Liver (tissue), 9 donors: ENCODE results near the gene CHPF2. TPM values are rescaled to one million over a fixed set of nuclear protein-coding genes. Genes with fewer than 3 reads are reported as not detected.

Experiments
- DNase-seq: peaks from one replicate; pipeline ENCODE4 v3.0.0-alpha.2; 2017; ENCODE audit warnings: low spot score
- H3K27ac ChIP-seq, 2 donors: one replicate each; pipeline ENCODE4 v1.7.0; 2013; ENCODE audit warnings: inconsistent platforms in 2 of 2, low read length in 2 of 2, control low read depth in 1 of 2, low read depth in 1 of 2, mild to moderate bottlenecking in 1 of 2
- H3K27me3 ChIP-seq, 4 donors: one replicate each; pipeline versions ENCODE4 v1.6.1 to v1.7.0; 2013; ENCODE audit warnings: low read length in 3 of 4, inconsistent platforms in 1 of 4, mild to moderate bottlenecking in 1 of 4, moderate library complexity in 1 of 4; ENCODE audit not compliant: control insufficient read depth in 4 of 4, insufficient read depth in 4 of 4
- H3K36me3 ChIP-seq, 4 donors: one replicate each; pipeline versions ENCODE4 v1.6.1 to v1.7.0; 2013; ENCODE audit warnings: low read length in 3 of 4, mild to moderate bottlenecking in 3 of 4, low read depth in 1 of 4, moderate library complexity in 1 of 4; ENCODE audit not compliant: control insufficient read depth in 4 of 4, insufficient read depth in 3 of 4
- H3K4me1 ChIP-seq, 4 donors: one replicate each; pipeline versions ENCODE4 v1.6.1 to v1.7.0; 2013; ENCODE audit warnings: low read length in 3 of 4, mild to moderate bottlenecking in 3 of 4, moderate library complexity in 1 of 4; ENCODE audit not compliant: control insufficient read depth in 4 of 4, insufficient read depth in 4 of 4
- H3K4me3 ChIP-seq, 3 donors: one replicate each; pipeline versions ENCODE4 v1.6.1 to v1.7.0; 2013; ENCODE audit warnings: low read length in 3 of 3, control low read depth in 1 of 3, low read depth in 1 of 3, mild to moderate bottlenecking in 1 of 3
- H3K9ac ChIP-seq, 2 donors: one replicate each; pipeline ENCODE4 v1.7.0; 2013; ENCODE audit warnings: low read length in 2 of 2, mild to moderate bottlenecking in 2 of 2, moderate library complexity in 2 of 2, control low read depth in 1 of 2, low read depth in 1 of 2
- H3K9me3 ChIP-seq, 4 donors: one replicate each; pipeline versions ENCODE4 v1.6.1 to v1.7.0; 2013; ENCODE audit warnings: low read length in 3 of 4; ENCODE audit not compliant: control insufficient read depth in 4 of 4
- CTCF ChIP-seq: fragments of 150-350 bp; IDR thresholded peaks from 2 replicates; pipeline ENCODE4 v1.5.1; 2017; ENCODE audit warnings: improper control_type of control experiment, low read depth, low read length; ENCODE audit not compliant: missing input control
- EGR1 ChIP-seq, 2 donors: IDR thresholded peaks; 2 replicates each; pipeline ENCODE4 v1.6.1; 2016 to 2018; ENCODE audit warnings: antibody characterized with exemption in 2 of 2, low read depth in 2 of 2
- FOXA2 ChIP-seq: IDR thresholded peaks from 2 replicates; pipeline ENCODE4 v1.6.1; 2016; ENCODE audit warnings: antibody characterized with exemption
- HNF4A ChIP-seq, 2 donors: conservative IDR thresholded peaks; 2 replicates each; pipeline ENCODE4 v1.6.1; 2016; ENCODE audit warnings: antibody characterized with exemption in 2 of 2, mild to moderate bottlenecking in 2 of 2
- HNF4G ChIP-seq: IDR thresholded peaks from 2 replicates; pipeline ENCODE4 v1.6.1; 2016; ENCODE audit warnings: antibody characterized with exemption
- JUND ChIP-seq, 2 donors: IDR thresholded peaks; 2 replicates each; pipeline ENCODE4 v1.6.1; 2016; ENCODE audit warnings: antibody characterized with exemption in 2 of 2
- RAD21 ChIP-seq, 2 donors: IDR thresholded peaks; 2 replicates each; pipeline ENCODE4 v1.6.1; 2016; ENCODE audit warnings: antibody characterized with exemption in 2 of 2, mild to moderate bottlenecking in 2 of 2
- REST ChIP-seq: IDR thresholded peaks from 2 replicates; pipeline ENCODE4 v1.6.1; 2016; ENCODE audit warnings: antibody characterized with exemption, mild to moderate bottlenecking
- SP1 ChIP-seq: IDR thresholded peaks from 2 replicates; pipeline ENCODE4 v1.6.1; 2018; ENCODE audit warnings: antibody characterized with exemption, mild to moderate bottlenecking
- ZBTB33 ChIP-seq: IDR thresholded peaks from 2 replicates; pipeline ENCODE4 v1.6.1; 2016; ENCODE audit warnings: antibody characterized with exemption
- WGBS: extraction: QIAGEN DNeasy Blood & Tissue Kit; methylation state at CpG from one replicate; pipeline ENCODE4 v1.1.7; 2013; 5-methylcytosine and 5-hydroxymethylcytosine counted together
- polyA plus RNA-seq, 2 donors: library from polyadenylated mRNA; stranded (reverse) in 1 of 2; unstranded in 1 of 2; fragments of 200-250 nt in 1 of 2; fragments of >200 nt in 1 of 2; fragmentation: Nextera tagmentation in 1 of 2; extraction: Ambion mirVana in 1 of 2; gene quantifications; one replicate each; pipeline versions ENCODE4 v1.2.1 to v1.2.3, GENCODE V29; 2013 to 2015
- total RNA-seq, 2 donors: library from RNA; depleted of rRNA; stranded (reverse); fragments of >200 nt; gene quantifications; one replicate each; pipeline ENCODE4 v1.2.3, GENCODE V29; 2014
- donor health status: healthy.
- donor health status: healthy.
- donor health status: healthy.
- donor health status: healthy.
- donor health status: healthy.

Gene CHPF2
- total and polyA plus RNA-seq, 4 donors: 4.1 to 19.7 (median 18.1) TPM

GRCh38 chr7:151274396-151274795 lies 42.1 kb downstream of the CHPF2 start:
- Histone ChIP-seq H3K4me1 (peaks cover 0 to 6% (median 0%) of the 10 kb centered on the region in 4 donors), H3K9ac (no peak overlapping the region), H3K27ac (no peak overlapping the region), H3K4me3 (no peak overlapping the region), H3K27me3 (peaks cover 0 to 4% (median 0%) of the 10 kb centered on the region in 4 donors), H3K36me3 (no peaks in the 10 kb centered on the region), H3K9me3 (no peaks in the 10 kb centered on the region)
- TF ChIP-seq HNF4G (no peak), HNF4A (conservative IDR thresholded peaks at IDR 0.05) (no peak), FOXA2 (no peak), REST (no peak), JUND (IDR thresholded peaks at IDR 0.05) (no peak), RAD21 (IDR thresholded peaks at IDR 0.05) (no peak), CTCF (no peak), ZBTB33 (no peak), SP1 (no peak)
- DNase-seq: no peak
- 95% methylated on average over 9 of the region's 9 CpGs for WGBS

GRCh38 chr7:151274936-151275812 lies 42.9 kb downstream of the CHPF2 start:
- peaks cover 0 to 6% (median 0%) of the 10 kb centered on the region in 4 donors for H3K4me1 ChIP-seq
- no peaks in the 10 kb centered on the region for H3K9me3 ChIP-seq
- WGBS: 87% methylated on average over 17 of the region's 17 CpGs
- TF ChIP-seq HNF4G: no peak
- TF ChIP-seq RAD21 (IDR thresholded peaks at IDR 0.05): no peak
- TF ChIP-seq JUND (IDR thresholded peaks at IDR 0.05): no peak
- no peak for TF ChIP-seq CTCF
- no peak for TF ChIP-seq SP1
- no peak for TF ChIP-seq HNF4A (conservative IDR thresholded peaks at IDR 0.05)
- TF ChIP-seq EGR1 (IDR thresholded peaks at IDR 0.05; ENCODE audit: low read depth in 2 of 2): no peak
- no peaks in the 10 kb centered on the region for H3K36me3 ChIP-seq
- H3K27me3 ChIP-seq: peaks cover 0 to 4% (median 0%) of the 10 kb centered on the region in 4 donors
- DNase-seq: no peak
- H3K27ac ChIP-seq: no peak overlapping the region
- H3K4me3 ChIP-seq: no peak overlapping the region
- no peak overlapping the region for H3K9ac ChIP-seq
